Measurements from ENCODE around the gene ANXA3. TPM values are rescaled to one million over a fixed set of nuclear protein-coding genes. Genes with fewer than 3 reads are reported as not detected.

The ANXA3 gene
- total RNA-seq, 1 donor from 2014 or later = 182 TPM

- DNase-seq (no peak), ATAC-seq (no peak)
- Histone ChIP-seq H3K27ac (no peak overlapping the region), H3K9me3 (no peaks in the 10 kb centered on the region), H3K27me3 (no peaks in the 10 kb centered on the region), H3K4me1 (peaks cover 29% of the 10 kb centered on the region), H3K4me3 (no peak overlapping the region), H3K36me3 (no peaks in the 10 kb centered on the region)
- TF ChIP-seq CTCF (IDR thresholded peaks at IDR 0.05) = no peak
- intact Hi-C loops (cut with DNase I) = no loop called here
Measured at GRCh38 chr4:78644063-78644691, 92.6 kb downstream of the ANXA3 start.

DNA sequence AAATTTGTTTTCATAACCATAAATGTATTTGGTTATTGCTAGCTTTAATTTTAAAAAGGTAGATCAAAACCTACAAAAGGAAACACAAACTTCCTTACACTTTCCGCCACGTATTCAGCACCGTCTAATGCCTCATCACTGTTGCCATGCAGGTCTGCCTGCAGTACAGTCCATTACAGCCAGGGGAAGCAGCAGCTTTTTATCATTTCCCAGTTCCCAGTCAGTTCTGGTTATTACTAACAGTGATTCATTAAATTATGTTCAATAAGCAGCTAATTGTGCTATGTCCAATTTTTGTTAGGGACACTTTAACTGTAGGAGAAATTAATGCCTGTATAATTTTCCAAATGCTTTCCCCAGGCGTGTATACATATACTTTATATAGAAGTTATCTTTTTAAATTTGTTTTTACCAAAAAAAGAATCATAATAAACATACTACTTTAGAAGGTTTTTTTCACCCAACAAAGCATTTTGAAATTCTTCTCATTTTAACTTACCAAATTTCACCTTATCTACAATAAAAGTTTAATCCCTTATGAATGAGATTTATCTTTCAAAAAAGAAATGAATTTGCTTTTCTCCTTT, 93.3 kb downstream of the ANXA3 start:
- Histone ChIP-seq H3K4me1 (peaks cover 32% of the 10 kb centered on the region), H3K27me3 (no peaks in the 10 kb centered on the region), H3K36me3 (no peaks in the 10 kb centered on the region), H3K4me3 (no peak overlapping the region), H3K27ac (peak overlapping the region; percentile 73), H3K9me3 (no peaks in the 10 kb centered on the region)
- intact Hi-C loops (cut with DNase I) = no loop called here
- DNase-seq = no peak
- ATAC-seq = peak; percentile 91
- peak; percentile 95 for TF ChIP-seq CTCF (IDR thresholded peaks at IDR 0.05)

GRCh38 chr4:78645853-78646757, 94.5 kb downstream of the ANXA3 start:
- Histone ChIP-seq H3K4me1 (peaks cover 41% of the 10 kb centered on the region), H3K36me3 (no peaks in the 10 kb centered on the region), H3K27ac (peak overlapping the region; percentile 73), H3K9me3 (no peaks in the 10 kb centered on the region), H3K4me3 (peak overlapping the region; percentile 33), H3K27me3 (no peaks in the 10 kb centered on the region)
- ATAC-seq = peak; percentile 87
- intact Hi-C loops (cut with DNase I) = no loop called here
- no peak for DNase-seq
- no peak for TF ChIP-seq CTCF (IDR thresholded peaks at IDR 0.05)

DNA sequence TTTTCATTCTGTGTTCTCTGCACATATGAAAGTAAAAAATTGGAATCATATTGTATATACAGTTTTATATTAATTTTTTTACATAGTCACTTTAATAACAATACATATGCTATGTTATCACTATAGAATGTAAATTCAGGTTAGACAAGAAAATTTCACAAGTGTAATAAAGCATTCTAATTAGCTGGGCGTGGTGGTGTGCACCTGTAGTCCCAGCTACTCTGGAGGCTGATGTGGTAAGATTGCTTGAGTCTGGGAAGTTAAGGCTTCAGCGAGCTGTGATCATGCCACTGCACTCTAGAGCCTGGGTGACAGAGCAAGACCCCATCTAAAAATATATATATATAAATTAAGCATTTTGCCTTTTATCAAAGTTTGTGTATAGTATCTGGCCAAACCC, 95.7 kb downstream of the ANXA3 start:
- TF ChIP-seq CTCF (IDR thresholded peaks at IDR 0.05) = no peak
- Histone ChIP-seq H3K4me3 (no peak overlapping the region), H3K36me3 (no peaks in the 10 kb centered on the region), H3K27ac (no peak overlapping the region), H3K9me3 (no peaks in the 10 kb centered on the region), H3K27me3 (no peaks in the 10 kb centered on the region), H3K4me1 (peaks cover 41% of the 10 kb centered on the region)
- intact Hi-C loops (cut with DNase I) = no loop called here
- no peak for ATAC-seq
- no peak for DNase-seq

- intact Hi-C loops (cut with DNase I) = no loop called here
- TF ChIP-seq CTCF (IDR thresholded peaks at IDR 0.05) = no peak
- no peak overlapping the region for H3K27ac ChIP-seq
- no peak overlapping the region for H3K4me3 ChIP-seq
- DNase-seq (no peak), ATAC-seq (no peak)
- peaks cover 41% of the 10 kb centered on the region for H3K4me1 ChIP-seq
- no peaks in the 10 kb centered on the region for H3K9me3 ChIP-seq
- no peaks in the 10 kb centered on the region for H3K27me3 ChIP-seq
- no peaks in the 10 kb centered on the region for H3K36me3 ChIP-seq
Measured at GRCh38 chr4:78648640-78649363, 97.2 kb downstream of the ANXA3 start.
